ENCODE results near the gene ZSCAN20.

- TF ChIP-seq, protein P1, sequence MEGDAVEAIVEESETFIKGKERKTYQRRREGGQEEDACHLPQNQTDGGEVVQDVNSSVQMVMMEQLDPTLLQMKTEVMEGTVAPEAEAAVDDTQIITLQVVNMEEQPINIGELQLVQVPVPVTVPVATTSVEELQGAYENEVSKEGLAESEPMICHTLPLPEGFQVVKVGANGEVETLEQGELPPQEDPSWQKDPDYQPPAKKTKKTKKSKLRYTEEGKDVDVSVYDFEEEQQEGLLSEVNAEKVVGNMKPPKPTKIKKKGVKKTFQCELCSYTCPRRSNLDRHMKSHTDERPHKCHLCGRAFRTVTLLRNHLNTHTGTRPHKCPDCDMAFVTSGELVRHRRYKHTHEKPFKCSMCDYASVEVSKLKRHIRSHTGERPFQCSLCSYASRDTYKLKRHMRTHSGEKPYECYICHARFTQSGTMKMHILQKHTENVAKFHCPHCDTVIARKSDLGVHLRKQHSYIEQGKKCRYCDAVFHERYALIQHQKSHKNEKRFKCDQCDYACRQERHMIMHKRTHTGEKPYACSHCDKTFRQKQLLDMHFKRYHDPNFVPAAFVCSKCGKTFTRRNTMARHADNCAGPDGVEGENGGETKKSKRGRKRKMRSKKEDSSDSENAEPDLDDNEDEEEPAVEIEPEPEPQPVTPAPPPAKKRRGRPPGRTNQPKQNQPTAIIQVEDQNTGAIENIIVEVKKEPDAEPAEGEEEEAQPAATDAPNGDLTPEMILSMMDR (IDR thresholded peaks at IDR 0.05; ENCODE audit: poor library complexity, severe bottlenecking), result no peak
- TF ChIP-seq EZH2 (IDR thresholded peaks at IDR 0.05; ENCODE audit: borderline replicate concordance, insufficient read depth, low read length, poor library complexity, severe bottlenecking) (no peak), TAF1 (IDR thresholded peaks at IDR 0.05; ENCODE audit: low read depth) (no peak), POLR2AphosphoS5 (IDR thresholded peaks at IDR 0.05) (no peak), MXI1 (conservative IDR thresholded peaks at IDR 0.05; ENCODE audit: poor library complexity, severe bottlenecking) (no peak), RAD21 (conservative IDR thresholded peaks at IDR 0.05) (no peak), EP300 (conservative IDR thresholded peaks at IDR 0.05; ENCODE audit: poor library complexity, severe bottlenecking) (no peak)
- TF ChIP-seq, protein P2, sequence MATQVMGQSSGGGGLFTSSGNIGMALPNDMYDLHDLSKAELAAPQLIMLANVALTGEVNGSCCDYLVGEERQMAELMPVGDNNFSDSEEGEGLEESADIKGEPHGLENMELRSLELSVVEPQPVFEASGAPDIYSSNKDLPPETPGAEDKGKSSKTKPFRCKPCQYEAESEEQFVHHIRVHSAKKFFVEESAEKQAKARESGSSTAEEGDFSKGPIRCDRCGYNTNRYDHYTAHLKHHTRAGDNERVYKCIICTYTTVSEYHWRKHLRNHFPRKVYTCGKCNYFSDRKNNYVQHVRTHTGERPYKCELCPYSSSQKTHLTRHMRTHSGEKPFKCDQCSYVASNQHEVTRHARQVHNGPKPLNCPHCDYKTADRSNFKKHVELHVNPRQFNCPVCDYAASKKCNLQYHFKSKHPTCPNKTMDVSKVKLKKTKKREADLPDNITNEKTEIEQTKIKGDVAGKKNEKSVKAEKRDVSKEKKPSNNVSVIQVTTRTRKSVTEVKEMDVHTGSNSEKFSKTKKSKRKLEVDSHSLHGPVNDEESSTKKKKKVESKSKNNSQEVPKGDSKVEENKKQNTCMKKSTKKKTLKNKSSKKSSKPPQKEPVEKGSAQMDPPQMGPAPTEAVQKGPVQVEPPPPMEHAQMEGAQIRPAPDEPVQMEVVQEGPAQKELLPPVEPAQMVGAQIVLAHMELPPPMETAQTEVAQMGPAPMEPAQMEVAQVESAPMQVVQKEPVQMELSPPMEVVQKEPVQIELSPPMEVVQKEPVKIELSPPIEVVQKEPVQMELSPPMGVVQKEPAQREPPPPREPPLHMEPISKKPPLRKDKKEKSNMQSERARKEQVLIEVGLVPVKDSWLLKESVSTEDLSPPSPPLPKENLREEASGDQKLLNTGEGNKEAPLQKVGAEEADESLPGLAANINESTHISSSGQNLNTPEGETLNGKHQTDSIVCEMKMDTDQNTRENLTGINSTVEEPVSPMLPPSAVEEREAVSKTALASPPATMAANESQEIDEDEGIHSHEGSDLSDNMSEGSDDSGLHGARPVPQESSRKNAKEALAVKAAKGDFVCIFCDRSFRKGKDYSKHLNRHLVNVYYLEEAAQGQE (IDR thresholded peaks at IDR 0.05; ENCODE audit: borderline replicate concordance), result no peak
These were observed 25.9 kb upstream of the ZSCAN20 start for GRCh38 chr1:33446590-33446989.

Measured in neural cell (in vitro differentiated cells).